ENCODE data around the gene INPP1.
"Not testable (repeated sequence)": the region's sequence is repeated elsewhere in the genome, so short reads cannot be mapped to it uniquely, and the experiment has no call there.

Gene INPP1

GRCh38 chr2:190343536-190344275 is at the start of gene INPP1:
INPP1 (plus strand) TSS chr2:190343589; CDS start chr2:190360103, 16,514 bp downstream.
- Histone ChIP-seq H3K4me1 (peaks cover 0 to 24% (median 9%) of the 10 kb centered on the region in 4 donors), H3K27ac (peak within 1 kb of the TSS; percentile 80 to 87), H3K36me3 (no peaks in the 10 kb centered on the region), H3K9me3 (no peaks in the 10 kb centered on the region), H3K27me3 (no peaks in the 10 kb centered on the region), H3K4me3 (peak within 1 kb of the TSS; percentile 63 to 86)
- intact Hi-C loops (cut with DNase I; ENCODE audit: low total_unique reads): no loop called here
- TF ChIP-seq, protein P1, sequence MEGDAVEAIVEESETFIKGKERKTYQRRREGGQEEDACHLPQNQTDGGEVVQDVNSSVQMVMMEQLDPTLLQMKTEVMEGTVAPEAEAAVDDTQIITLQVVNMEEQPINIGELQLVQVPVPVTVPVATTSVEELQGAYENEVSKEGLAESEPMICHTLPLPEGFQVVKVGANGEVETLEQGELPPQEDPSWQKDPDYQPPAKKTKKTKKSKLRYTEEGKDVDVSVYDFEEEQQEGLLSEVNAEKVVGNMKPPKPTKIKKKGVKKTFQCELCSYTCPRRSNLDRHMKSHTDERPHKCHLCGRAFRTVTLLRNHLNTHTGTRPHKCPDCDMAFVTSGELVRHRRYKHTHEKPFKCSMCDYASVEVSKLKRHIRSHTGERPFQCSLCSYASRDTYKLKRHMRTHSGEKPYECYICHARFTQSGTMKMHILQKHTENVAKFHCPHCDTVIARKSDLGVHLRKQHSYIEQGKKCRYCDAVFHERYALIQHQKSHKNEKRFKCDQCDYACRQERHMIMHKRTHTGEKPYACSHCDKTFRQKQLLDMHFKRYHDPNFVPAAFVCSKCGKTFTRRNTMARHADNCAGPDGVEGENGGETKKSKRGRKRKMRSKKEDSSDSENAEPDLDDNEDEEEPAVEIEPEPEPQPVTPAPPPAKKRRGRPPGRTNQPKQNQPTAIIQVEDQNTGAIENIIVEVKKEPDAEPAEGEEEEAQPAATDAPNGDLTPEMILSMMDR (IDR thresholded peaks at IDR 0.05): no peak
- peak; percentile 66 to 78 for DNase-seq

GRCh38 chr2:190297880-190298279 is 45.5 kb upstream of the INPP1 start:
- H3K9me3 ChIP-seq; H3K4me1 ChIP-seq; H3K4me3 ChIP-seq; H3K27me3 ChIP-seq; H3K27ac ChIP-seq; intact Hi-C loops (cut with DNase I; ENCODE audit: low total_unique reads); DNase-seq: not testable (repeated sequence)
- peaks cover 0 to 36% (median 14%) of the 10 kb centered on the region in 3 donors for H3K36me3 ChIP-seq

- TF ChIP-seq, protein P1 (IDR thresholded peaks at IDR 0.05): no peak
- Histone ChIP-seq H3K4me3 (no peak overlapping the region), H3K9me3 (no peaks in the 10 kb centered on the region), H3K36me3 (peaks cover 0 to 27% (median 3%) of the 10 kb centered on the region in 3 donors), H3K27ac (no peak overlapping the region), H3K4me1 (no peaks in the 10 kb centered on the region), H3K27me3 (no peaks in the 10 kb centered on the region)
- no peak for DNase-seq
- intact Hi-C loops (cut with DNase I; ENCODE audit: low total_unique reads): no loop called here
Observed at GRCh38 chr2:190301032-190301431, 42.4 kb upstream of the INPP1 start.

- no peaks in the 10 kb centered on the region for H3K9me3 ChIP-seq
- H3K36me3 ChIP-seq: peaks cover 0 to 24% (median 0%) of the 10 kb centered on the region in 3 donors
- intact Hi-C loops (cut with DNase I; ENCODE audit: low total_unique reads): no loop called here
- DNase-seq: no peak
- TF ChIP-seq, protein P1 (IDR thresholded peaks at IDR 0.05): no peak
- no peaks in the 10 kb centered on the region for H3K4me1 ChIP-seq
- no peaks in the 10 kb centered on the region for H3K27me3 ChIP-seq
- no peak overlapping the region for H3K27ac ChIP-seq
- H3K4me3 ChIP-seq: no peak overlapping the region
Observed at GRCh38 chr2:190302052-190302451, 41.3 kb upstream of the INPP1 start.

DNA sequence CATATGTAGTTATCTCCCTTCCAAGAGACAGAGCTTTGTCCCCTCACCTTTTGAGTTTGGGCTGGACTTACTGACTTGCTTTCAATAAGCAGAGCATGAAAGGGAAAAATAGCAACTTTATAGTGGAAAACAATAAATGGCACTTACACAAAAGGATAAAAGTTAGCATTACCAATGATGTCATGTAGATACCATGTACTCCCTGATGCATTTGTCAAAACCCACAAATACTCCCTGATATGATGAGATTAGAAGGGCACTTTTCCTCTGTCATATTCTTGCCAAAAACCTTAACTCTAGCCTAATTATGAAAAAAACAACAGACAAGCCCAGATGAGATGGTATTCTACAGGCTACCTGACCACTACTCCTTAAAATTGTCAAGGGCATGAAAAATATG is 39.7 kb upstream of the INPP1 start:
- Histone ChIP-seq H3K36me3 (peaks cover 0 to 24% (median 0%) of the 10 kb centered on the region in 3 donors), H3K4me1 (no peaks in the 10 kb centered on the region), H3K27me3 (no peaks in the 10 kb centered on the region), H3K9me3 (no peaks in the 10 kb centered on the region), H3K27ac (no peak overlapping the region), H3K4me3 (no peak overlapping the region)
- no peak for DNase-seq
- TF ChIP-seq, protein P1 (IDR thresholded peaks at IDR 0.05): no peak
- intact Hi-C loops (cut with DNase I; ENCODE audit: low total_unique reads): no loop called here

- H3K4me1 ChIP-seq: no peaks in the 10 kb centered on the region
- peaks cover 0 to 26% (median 3%) of the 10 kb centered on the region in 3 donors for H3K36me3 ChIP-seq
- no peak overlapping the region for H3K27ac ChIP-seq
- TF ChIP-seq, protein P1 (IDR thresholded peaks at IDR 0.05): no peak
- no peaks in the 10 kb centered on the region for H3K9me3 ChIP-seq
- H3K4me3 ChIP-seq: no peak overlapping the region
- DNase-seq: no peak
- H3K27me3 ChIP-seq: no peaks in the 10 kb centered on the region
- intact Hi-C loops (cut with DNase I; ENCODE audit: low total_unique reads): no loop called here
Observed at GRCh38 chr2:190304404-190304803, 39.0 kb upstream of the INPP1 start.

Data from tibial artery (tissue), 4 donors.